WTC11 (cell line): Measurements from ENCODE around the gene FAXDC2. TPM values are rescaled to one million over a fixed set of nuclear protein-coding genes. Genes with fewer than 3 reads are reported as not detected.
A peak's percentile ranks its signal among the peaks of the same experiment; 100 is the strongest.

Experiments
- ATAC-seq: fragments of 200-7000 bp; cut with Tn5 transposase; 2 replicates; pipeline ENCODE4 v1.10.0; 2021; ENCODE audit warnings: mild to moderate bottlenecking, moderate library complexity
- CTCF ChIA-PET: fragments of 300-600 bp; sonication (Branson Sonifier 250); formaldehyde crosslinking; loops from one replicate; lab custom pipeline; 2021; ENCODE audit warnings: antibody characterized with exemption; lab: Charles Lee
- POLR2A ChIA-PET: fragments of 350-600 bp; sonication (Branson Sonifier 250); formaldehyde crosslinking; loops from one replicate; lab custom pipeline; 2021; ENCODE audit warnings: antibody characterized with exemption; lab: Charles Lee
- DNase-seq: peaks from one replicate; pipeline ENCODE4 v3.0.0; 2021; ENCODE audit warnings: low spot score
- H3K27ac Mint-ChIP-seq: 2 replicates; pipeline ENCODE4 v1.8.0; 2021; ENCODE audit warnings: mixed read lengths
- H3K27me3 Mint-ChIP-seq: 2 replicates; pipeline ENCODE4 v1.8.0; 2021; ENCODE audit warnings: low read depth, mild to moderate bottlenecking, moderate library complexity, mixed read lengths
- H3K36me3 Mint-ChIP-seq: 2 replicates; pipeline ENCODE4 v1.8.0; 2021; ENCODE audit warnings: mixed read lengths
- H3K4me1 Mint-ChIP-seq: 2 replicates; pipeline ENCODE4 v1.8.0; 2022; ENCODE audit warnings: mixed read lengths
- H3K4me3 Mint-ChIP-seq: 2 replicates; pipeline ENCODE4 v1.8.0; 2021; ENCODE audit warnings: mild to moderate bottlenecking, moderate library complexity, mixed read lengths
- H3K9me3 Mint-ChIP-seq: 2 replicates; pipeline ENCODE4 v1.8.0; 2021; ENCODE audit warnings: mixed read lengths
- AFF4 ChIP-seq: sonication (generic); formaldehyde crosslinking; IDR thresholded peaks from 2 replicates; pipeline ENCODE4 v1.8.1; 2023; ENCODE audit warnings: mild to moderate bottlenecking, missing genetic modification reagents, borderline replicate concordance
- AR ChIP-seq: fragments of 250-450 bp; sonication (Bioruptor Pico); IDR thresholded peaks from 2 replicates; pipeline ENCODE4 v1.9.0; 2021; ENCODE audit warnings: mild to moderate bottlenecking
- ATF1 ChIP-seq: sonication (generic); formaldehyde crosslinking; IDR thresholded peaks from 2 replicates; pipeline ENCODE4 v1.8.1; 2023; ENCODE audit warnings: mild to moderate bottlenecking, moderate library complexity, missing genetic modification reagents
- CREM ChIP-seq: sonication (generic); formaldehyde crosslinking; IDR thresholded peaks from 2 replicates; pipeline ENCODE4 v1.8.1; 2022; ENCODE audit warnings: mild to moderate bottlenecking, missing genetic modification reagents, moderate library complexity
- E2F4 ChIP-seq: sonication (generic); formaldehyde crosslinking; IDR thresholded peaks from 2 replicates; pipeline ENCODE4 v1.8.1; 2022; ENCODE audit warnings: low read depth, mild to moderate bottlenecking, moderate library complexity, missing genetic modification reagents, borderline replicate concordance
- MYBL2 ChIP-seq: sonication (generic); formaldehyde crosslinking; IDR thresholded peaks from 2 replicates; pipeline ENCODE4 v1.8.1; 2023; ENCODE audit warnings: mild to moderate bottlenecking, moderate library complexity, missing genetic modification reagents
- SMAD3 ChIP-seq: sonication (generic); formaldehyde crosslinking; IDR thresholded peaks from 2 replicates; pipeline ENCODE4 v1.8.0; 2022; ENCODE audit warnings: missing genetic modification reagents, mild to moderate bottlenecking, borderline replicate concordance
- SP1 ChIP-seq: sonication (generic); formaldehyde crosslinking; conservative IDR thresholded peaks from 2 replicates; pipeline ENCODE4 v1.8.1; 2022; ENCODE audit warnings: missing genetic modification reagents
- TCF7 ChIP-seq: sonication (generic); formaldehyde crosslinking; IDR thresholded peaks from 2 replicates; pipeline ENCODE4 v1.8.0; 2022; ENCODE audit warnings: mild to moderate bottlenecking, low read depth, missing genetic modification reagents, moderate library complexity
- TP53 ChIP-seq: sonication (generic); formaldehyde crosslinking; IDR thresholded peaks from 2 replicates; pipeline ENCODE4 v1.8.1; 2023; ENCODE audit warnings: mild to moderate bottlenecking, missing genetic modification reagents
- USF1 ChIP-seq: sonication (generic); formaldehyde crosslinking; IDR thresholded peaks from 2 replicates; pipeline ENCODE4 v1.8.0; 2022; ENCODE audit warnings: mild to moderate bottlenecking, missing genetic modification reagents
- ZBTB43 ChIP-seq: sonication (generic); formaldehyde crosslinking; IDR thresholded peaks from 2 replicates; pipeline ENCODE4 v1.8.1; 2023; ENCODE audit warnings: mild to moderate bottlenecking, missing genetic modification reagents
- ZNF121 ChIP-seq: sonication (generic); formaldehyde crosslinking; IDR thresholded peaks from 2 replicates; pipeline ENCODE4 v1.8.0; 2023; ENCODE audit warnings: missing genetic modification reagents
- ZNF232 ChIP-seq: sonication (generic); formaldehyde crosslinking; IDR thresholded peaks from 2 replicates; pipeline ENCODE4 v1.8.0; 2022; ENCODE audit warnings: mild to moderate bottlenecking, missing genetic modification reagents
- ZNF416 ChIP-seq: fragments of 250-450 bp; sonication (Bioruptor Pico); IDR thresholded peaks from 2 replicates; pipeline ENCODE4 v1.9.0; 2021; ENCODE audit warnings: mild to moderate bottlenecking, inconsistent platforms
- ZNF671 ChIP-seq: fragments of 250-450 bp; sonication (Bioruptor Pico); IDR thresholded peaks from 2 replicates; pipeline ENCODE4 v1.8.0; 2021; ENCODE audit warnings: mild to moderate bottlenecking
- total RNA-seq: library from RNA; stranded (reverse); gene quantifications from 3 replicates; pipeline ENCODE4 v1.2.3, GENCODE V29; 2021

The FAXDC2 gene
- total RNA-seq, 1 experiment from 2014 or later = 3.9 TPM

- ATAC-seq = no peak
- CTCF ChIA-PET = interaction anchor here (1.3 kb wide), 1 partner anchor 147 kb away, joined by 4 read pairs; no protein-coding TSS in a partner anchor
- Mint-ChIP-seq H3K9me3 (no peaks in the 10 kb centered on the region), H3K27ac (peak overlapping the region; percentile 30), H3K4me3 (no peak overlapping the region), H3K27me3 (no peaks in the 10 kb centered on the region), H3K36me3 (peaks cover 88% of the 10 kb centered on the region), H3K4me1 (no peaks in the 10 kb centered on the region)
- TF ChIP-seq E2F4 (CRISPR knock-in tag) = no peak
- TF ChIP-seq ZNF416 (CRISPR knock-in tag) = no peak
- TF ChIP-seq ZNF232 (CRISPR knock-in tag) = no peak
- TF ChIP-seq USF1 (CRISPR knock-in tag) = no peak
- no peak for TF ChIP-seq AFF4
- TF ChIP-seq TCF7 (CRISPR knock-in tag) = no peak
- TF ChIP-seq CREM (CRISPR knock-in tag) = no peak
- TF ChIP-seq SP1 (CRISPR knock-in tag) = no peak
- TF ChIP-seq SMAD3 (CRISPR knock-in tag) = no peak
- no peak for TF ChIP-seq ATF1
- TF ChIP-seq ZNF671 (CRISPR knock-in tag) = no peak
- no peak for TF ChIP-seq ZBTB43
- no peak for TF ChIP-seq ZNF121 (CRISPR knock-in tag)
- POLR2A ChIA-PET = no interaction called here
- no peak for DNase-seq
These were observed 52.6 kb downstream of the FAXDC2 start for GRCh38 chr5:154797762-154798161.

GRCh38 chr5:154795235-154795596, 55.2 kb downstream of the FAXDC2 start:
- Mint-ChIP-seq H3K4me3 (no peak overlapping the region), H3K27me3 (no peaks in the 10 kb centered on the region)

More at GRCh38 chr5:154795235-154795596, 55.2 kb downstream of the FAXDC2 start:
- no peak for ATAC-seq
- Mint-ChIP-seq H3K27ac (no peak overlapping the region), H3K36me3 (peaks cover 86% of the 10 kb centered on the region), H3K9me3 (no peaks in the 10 kb centered on the region), H3K4me1 (no peaks in the 10 kb centered on the region)
- DNase-seq = no peak
- TF ChIP-seq TP53 (CRISPR knock-in tag) = no peak
- no peak for TF ChIP-seq AR (CRISPR knock-in tag)
- no peak for TF ChIP-seq MYBL2
- no peak for TF ChIP-seq ZBTB43
- no peak for TF ChIP-seq ZNF121 (CRISPR knock-in tag)
- ChIA-PET CTCF (interaction anchor here (0.6 kb wide), 1 partner anchor 98 kb away, joined by 3 read pairs; no protein-coding TSS in a partner anchor), POLR2A (no interaction called here)
